Kasumi-1 (cell line): ENCODE results near the gene HSPA2.
"Not testable (repeated sequence)": the region's sequence is repeated elsewhere in the genome, so short reads cannot be mapped to it uniquely, and the experiment has no call there.

Source experiments
- DNase-seq, 2 experiments: peaks; one replicate each; lab custom pipeline; 2025; lab: John Stamatoyannopoulos, UW

Gene HSPA2

DNA sequence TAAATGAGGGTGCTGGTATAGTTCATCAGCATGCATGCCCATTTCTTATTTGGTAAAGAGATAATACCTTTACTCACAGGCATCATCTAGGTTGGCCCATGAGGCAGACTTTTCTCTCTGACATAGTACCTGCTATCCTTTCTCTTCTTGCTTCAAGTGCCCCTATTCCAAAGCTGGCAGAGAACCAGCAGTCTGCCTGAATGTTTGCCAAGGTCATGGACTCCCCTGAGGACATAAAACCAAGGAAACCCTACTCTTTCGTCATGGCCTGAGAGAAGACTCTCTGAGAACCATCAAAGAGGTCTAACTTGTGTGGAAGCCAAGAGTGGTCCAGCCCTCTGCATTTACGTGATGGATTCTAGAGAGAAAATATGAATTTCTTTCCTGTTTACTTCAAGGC is 21.1 kb downstream of the HSPA2 start:
- no peak for DNase-seq

DNA sequence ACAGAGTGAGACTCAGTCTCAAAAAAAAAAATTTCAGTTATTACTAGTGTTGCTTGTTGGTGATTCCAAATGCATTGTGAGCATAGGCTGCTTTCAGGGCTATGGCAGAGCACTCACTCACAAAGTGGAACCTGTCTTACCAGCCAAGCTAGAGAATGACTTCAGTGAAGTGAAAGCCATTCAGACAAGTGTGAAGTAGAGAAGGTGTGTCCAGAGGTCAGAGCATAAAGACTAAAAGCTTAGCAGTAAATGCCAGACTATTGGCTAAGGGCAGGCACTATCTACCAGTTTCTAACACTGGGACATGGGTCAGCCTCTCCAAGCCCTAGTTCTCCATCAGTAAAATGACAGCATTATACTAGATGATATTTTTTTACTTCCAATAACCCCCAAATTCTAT is 21.9 kb downstream of the HSPA2 start:
- DNase-seq, result no peak

DNA sequence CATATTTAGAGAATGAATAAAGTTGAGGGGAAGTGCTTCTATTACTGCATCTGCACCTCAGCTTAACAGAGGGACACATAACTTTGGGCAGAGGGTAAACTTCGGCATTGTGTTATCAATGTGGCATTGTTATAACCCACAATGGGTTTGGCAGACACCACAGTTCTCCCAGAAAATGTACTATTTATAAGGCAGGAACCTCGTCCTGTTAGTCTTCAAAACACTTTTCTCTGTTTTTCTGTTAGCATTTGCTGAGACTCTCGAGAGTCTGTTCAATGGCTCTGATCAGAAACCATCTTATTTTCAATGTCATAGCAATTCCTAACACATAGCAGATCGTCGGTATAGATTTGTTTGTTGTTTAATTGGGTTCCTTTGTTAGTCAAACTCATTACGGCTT is 23.2 kb downstream of the HSPA2 start:
- DNase-seq, result no peak

DNA sequence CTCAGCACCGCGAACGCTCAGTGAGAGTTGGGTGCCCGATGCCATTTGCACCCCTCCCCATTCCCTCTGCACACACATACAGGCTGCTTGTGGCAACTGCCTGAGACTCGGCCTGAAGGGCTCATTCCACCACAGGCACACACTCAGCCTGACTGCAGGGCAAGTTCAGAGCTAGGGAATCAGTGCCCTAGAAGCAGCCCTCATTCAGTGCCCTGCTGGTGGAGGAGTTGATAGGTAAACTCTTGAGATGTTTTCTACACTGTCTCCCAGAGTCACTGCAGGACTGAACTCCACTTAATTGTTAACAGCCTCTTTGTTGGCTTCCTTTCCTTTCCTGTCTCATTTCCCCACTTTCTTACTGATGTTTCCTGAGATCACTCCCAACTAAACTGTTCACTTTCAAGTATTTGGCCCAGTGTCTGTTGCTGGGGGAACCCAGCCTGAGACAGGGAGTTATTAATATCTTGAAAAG is 26.1 kb downstream of the HSPA2 start:
- no peak for DNase-seq

DNA sequence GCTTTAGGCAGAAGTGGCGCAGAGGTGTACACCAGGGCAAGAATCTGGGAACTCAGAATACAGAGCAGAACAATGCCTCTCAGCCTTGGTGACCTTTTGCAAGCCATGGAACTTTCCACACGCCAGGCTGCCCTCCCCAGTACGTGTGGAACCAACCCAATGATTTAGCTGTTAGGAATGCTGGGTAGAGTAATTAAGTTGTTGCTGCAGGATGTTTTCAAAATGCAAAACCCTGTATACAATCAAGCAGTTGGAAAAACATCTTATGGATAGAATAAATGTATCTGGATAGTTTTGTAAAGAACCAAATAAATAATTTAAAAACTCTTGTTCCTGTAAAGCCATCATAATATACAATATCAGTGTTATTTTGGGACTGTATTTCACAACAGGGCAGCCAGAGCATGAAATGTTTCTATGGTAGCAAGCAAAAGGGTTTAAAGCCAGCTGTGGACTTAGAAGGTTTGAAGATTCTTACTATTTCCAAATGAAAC is 28.6 kb downstream of the HSPA2 start:
- no peak for DNase-seq

DNA sequence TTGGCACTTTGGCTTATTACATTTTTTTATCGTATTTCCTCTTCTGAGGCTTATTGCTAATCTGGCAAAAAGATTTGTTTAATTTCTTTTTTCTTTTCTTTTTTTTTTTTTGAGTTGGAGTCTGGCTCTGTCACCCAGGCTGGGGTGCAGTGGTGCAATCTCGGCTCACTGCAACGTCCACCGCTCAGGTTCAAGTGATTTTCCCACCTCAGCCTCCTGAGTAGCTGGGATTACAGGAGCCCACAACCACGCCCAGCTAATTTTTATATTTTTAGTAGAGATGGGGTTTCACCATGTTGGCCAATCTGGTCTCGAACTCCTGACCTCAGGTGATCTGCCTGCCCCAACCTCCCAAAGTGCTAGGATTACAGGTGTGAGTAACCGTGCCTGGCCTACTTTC is 29.1 kb downstream of the HSPA2 start:
- not testable (repeated sequence) for DNase-seq

DNA sequence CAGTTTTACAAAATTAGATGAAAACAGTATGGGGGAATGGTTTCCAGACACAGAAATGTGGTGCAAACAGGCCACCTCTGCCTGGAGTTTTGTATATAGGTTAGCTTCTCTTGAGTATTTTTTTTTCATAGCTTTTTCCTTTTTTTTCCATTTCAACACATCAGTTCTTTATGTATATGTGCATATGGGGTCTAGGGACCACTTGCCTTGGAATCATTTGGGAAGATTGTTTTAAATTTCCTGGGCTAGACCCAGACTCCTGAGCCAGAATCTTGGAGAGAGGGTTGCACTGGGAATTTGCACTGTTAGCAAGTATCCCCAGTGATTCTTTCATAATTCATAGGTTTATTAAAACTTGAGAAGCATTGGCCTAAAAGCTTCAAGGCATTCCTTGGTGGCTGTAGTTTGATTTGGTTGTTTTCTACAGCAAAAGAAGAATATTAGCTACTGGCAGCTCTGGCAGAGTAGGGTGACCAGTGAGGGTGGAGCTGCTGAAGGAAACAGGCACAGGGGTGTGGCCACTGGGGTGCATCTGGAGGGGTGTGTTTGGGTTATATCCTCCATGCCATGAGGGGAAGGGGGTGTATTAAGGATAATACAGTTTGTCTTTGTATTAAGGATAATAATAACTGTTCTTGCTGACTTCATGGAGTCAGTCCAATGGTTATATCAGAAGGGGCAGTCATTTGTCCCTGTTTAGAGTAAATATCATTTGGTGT is 32.0 kb downstream of the HSPA2 start:
- no peak for DNase-seq

DNA sequence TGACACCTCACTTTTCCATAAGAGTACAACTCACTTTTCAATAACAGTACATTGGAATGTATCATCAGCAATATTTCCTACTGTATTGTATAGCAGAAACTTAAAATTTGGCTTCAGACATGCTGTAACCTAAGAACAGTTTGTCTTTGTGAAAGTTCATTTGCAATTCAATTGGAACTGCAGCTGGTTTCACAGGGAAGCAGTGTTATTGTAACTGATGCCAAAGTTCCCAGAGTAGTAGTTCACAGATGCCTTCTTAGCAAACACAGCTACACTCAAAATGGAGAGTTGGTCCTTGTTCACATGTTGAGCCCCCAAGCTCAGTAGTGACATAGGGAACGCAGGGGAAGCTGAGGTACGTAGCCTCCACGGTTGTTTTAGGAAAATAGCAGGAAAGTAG is 32.6 kb downstream of the HSPA2 start:
- DNase-seq, result no peak

DNA sequence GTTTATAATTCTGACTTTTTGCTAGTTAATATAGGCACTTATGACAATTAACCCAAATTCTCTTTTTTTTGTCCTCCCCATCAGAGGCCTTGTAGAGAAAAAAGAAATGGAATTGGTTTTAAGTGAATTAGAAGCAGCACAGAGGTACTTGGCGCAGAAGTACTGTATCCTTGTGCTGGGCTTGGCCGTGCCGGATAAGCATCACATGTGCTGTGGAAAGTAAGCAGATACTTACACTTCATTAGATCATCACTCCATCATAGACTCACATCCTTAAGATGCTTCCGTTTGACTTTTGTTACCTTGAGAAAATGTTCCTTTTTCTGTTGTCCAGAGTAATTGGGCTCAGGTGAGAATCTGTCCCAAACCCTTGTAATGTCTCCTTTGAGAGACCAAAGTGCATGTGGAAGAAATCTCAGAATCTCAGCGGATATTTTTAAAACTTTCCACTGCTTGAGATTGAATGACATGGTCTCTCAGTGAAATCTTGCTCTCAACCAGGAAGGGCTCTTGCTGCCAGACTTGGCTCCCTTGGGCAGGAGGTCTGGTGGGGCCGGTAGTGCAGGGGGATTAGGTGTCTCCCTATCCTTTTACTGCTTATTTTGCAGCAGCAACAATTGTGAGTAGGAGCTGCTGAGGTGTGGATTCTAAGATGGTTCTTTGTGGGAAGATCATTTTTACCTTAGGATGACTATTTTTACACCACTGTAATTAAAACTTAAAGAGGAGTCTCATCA is 34.0 kb downstream of the HSPA2 start:
- no peak for DNase-seq

DNA sequence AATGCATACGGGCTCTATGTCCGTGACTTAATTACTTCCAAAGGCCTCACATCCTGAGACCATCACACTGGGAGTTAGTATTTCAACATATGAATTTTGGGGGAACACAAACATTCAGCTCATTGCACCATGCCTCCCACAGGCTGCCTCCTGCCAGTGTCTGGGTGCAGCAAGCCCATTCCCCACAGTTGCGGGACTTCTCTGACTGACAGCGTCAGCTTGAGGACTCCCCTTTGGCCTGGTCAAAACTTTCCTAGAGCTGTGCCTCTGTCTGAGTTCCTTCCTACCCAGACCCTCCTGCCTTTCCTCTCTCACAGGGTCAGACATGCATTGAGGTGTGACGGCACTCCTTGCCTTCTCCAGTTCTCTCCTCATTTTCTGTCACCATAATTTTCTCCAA is 36.7 kb downstream of the HSPA2 start:
- DNase-seq, result no peak

DNA sequence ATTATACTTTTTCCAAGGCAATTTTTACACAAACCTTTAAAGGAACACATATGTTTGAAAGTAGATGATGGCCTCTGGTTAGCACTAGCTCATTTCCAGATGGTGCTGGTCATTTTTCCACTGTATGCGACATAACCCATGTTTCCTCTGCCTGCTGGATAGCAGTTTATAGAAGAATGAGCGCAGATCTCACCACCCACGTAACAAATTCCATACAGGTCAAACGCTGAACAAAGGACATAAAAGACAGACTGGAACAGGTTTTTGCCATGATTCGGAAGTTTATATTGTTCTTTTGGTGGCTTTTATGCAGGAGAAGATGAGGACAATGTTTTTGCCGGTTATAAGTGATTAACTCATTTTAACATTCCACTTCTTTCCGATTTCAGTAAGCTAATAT is 39.9 kb downstream of the HSPA2 start:
- DNase-seq, result no peak

DNA sequence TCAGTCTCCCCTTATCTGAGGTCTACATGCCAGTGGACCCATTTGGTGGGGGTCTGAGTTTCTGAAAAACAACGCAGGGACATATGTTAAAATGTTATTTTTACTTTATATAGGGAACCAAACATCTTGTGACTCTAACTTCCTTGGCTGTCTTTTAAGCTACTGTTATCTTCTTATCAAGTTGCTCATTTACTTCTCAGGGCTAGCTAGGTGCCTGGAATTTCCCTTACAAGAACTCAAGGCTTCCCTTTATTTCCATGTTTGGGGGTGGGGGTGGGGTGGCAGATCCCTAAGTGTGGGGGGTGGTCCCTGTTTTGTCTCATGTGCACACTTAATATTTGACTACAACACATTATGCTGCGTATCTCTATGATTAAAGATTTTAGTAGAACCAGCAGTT is 40.8 kb downstream of the HSPA2 start:
- no peak for DNase-seq

DNA sequence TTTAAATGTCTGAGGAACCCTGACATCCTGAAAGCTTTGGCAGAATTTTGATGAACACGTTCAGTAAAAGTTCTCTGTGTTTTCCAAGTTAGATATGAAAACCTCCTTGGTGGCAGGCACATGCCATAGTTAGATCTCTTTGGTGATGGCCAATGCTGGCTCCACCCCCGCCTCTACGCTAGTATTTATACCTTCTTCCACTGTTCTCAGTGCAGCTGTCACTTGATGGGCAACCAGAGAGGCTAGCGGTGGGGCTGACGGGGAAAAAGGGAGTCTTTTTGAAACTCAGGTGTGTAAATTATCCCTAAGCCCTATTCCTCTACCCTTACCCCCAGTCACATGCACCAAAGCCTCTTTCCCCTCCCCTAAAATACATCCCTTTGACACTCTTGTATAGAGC is 41.3 kb downstream of the HSPA2 start:
- no peak for DNase-seq

DNA sequence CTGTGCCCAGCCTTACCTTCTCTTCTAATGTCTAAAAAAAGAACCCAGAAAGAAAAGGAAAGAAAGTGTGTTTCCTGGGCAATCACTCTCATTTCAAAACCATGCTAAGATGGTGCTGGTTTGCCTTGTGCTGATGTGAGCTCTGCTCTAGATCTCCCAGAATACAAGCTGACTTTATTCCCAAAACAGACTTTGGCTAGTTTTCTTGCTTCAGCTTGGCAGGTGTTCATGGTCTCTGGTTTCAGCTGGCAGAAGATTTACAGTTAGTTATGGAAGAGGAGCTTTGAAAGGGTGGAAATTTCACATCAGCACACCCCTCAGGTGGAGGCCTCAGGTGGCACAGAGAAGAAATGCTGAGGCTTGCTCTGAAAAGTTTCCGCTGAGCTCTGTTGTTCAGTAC is 43.6 kb downstream of the HSPA2 start:
- DNase-seq, result no peak

DNA sequence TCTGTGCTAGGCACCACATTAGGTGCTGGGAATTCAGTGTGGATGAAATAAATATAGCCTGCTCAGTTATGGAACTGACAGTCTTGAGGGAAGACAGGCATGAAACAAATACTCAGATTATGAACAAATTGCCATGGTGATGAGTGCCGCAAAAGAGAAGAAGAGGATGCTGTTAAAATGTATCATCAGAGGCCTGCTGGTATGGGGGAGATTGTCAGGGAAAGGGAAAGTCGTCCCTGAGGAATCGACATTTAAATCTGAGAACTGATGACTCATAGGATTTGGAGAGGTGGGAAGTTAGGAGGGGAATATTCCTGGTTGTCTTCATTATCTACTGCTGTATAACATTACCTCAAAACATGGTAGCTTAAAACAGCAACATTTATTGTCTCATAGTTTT is 51.3 kb downstream of the HSPA2 start:
- DNase-seq, result no peak
